ENCODE results near the gene SAMD4A. TPM values are rescaled to one million over a fixed set of nuclear protein-coding genes. Genes with fewer than 3 reads are reported as not detected.

SAMD4A gene
- polyA plus RNA-seq, 3 donors: 3.2 to 8.6 (median 4.2) TPM

DNA sequence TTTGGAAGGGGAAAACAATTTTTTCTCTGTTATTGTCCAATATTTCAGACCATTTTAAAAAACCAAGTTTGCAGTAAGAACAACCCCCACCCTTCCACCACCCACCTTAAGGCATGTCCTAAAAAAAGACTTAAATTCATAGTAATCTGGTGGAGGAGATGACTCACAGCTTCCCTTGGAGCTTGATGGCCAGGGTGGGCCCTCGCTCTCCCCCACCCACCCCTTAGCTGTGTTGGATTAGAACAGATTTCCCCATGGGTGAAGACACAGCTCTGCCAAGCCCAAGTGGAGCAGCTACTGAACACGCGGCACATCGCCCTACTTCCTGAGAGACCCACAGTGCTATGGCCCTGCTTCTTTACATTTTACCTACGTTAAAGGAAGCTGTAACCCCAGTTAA, 195.4 kb downstream of the SAMD4A start:
- TF ChIP-seq, protein P1, sequence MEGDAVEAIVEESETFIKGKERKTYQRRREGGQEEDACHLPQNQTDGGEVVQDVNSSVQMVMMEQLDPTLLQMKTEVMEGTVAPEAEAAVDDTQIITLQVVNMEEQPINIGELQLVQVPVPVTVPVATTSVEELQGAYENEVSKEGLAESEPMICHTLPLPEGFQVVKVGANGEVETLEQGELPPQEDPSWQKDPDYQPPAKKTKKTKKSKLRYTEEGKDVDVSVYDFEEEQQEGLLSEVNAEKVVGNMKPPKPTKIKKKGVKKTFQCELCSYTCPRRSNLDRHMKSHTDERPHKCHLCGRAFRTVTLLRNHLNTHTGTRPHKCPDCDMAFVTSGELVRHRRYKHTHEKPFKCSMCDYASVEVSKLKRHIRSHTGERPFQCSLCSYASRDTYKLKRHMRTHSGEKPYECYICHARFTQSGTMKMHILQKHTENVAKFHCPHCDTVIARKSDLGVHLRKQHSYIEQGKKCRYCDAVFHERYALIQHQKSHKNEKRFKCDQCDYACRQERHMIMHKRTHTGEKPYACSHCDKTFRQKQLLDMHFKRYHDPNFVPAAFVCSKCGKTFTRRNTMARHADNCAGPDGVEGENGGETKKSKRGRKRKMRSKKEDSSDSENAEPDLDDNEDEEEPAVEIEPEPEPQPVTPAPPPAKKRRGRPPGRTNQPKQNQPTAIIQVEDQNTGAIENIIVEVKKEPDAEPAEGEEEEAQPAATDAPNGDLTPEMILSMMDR (IDR thresholded peaks at IDR 0.05): no peak
- DNase-seq: no peak
- H3K36me3 ChIP-seq (replicated peaks in 1 of 2; ENCODE audit: control insufficient read depth in 1 of 2, insufficient read depth in 2 of 2, low read length in 2 of 2): no peaks in the 10 kb centered on the region
- intact Hi-C loops (cut with micrococcal nuclease): no loop called here
- H3K4me1 Mint-ChIP-seq: no peaks in the 10 kb centered on the region
- no peak overlapping the region for H3K9ac ChIP-seq (ENCODE audit: insufficient read depth, low read length, poor library complexity, severe bottlenecking)
- no peak overlapping the region for H3K4me3 Mint-ChIP-seq
- no peaks in the 10 kb centered on the region for H3K9me3 Mint-ChIP-seq
- H4K20me1 ChIP-seq (ENCODE audit: insufficient read depth, low read length): no peaks in the 10 kb centered on the region
- H3K9me3 ChIP-seq (replicated peaks in 1 of 2; ENCODE audit: control insufficient read depth in 1 of 2, insufficient read depth in 1 of 2, low read length in 2 of 2): no peaks in the 10 kb centered on the region
- no peak overlapping the region for H3K4me3 ChIP-seq (replicated peaks in 1 of 3; ENCODE audit: low read depth in 2 of 3, low read length in 3 of 3)
- no peaks in the 10 kb centered on the region for H3K36me3 Mint-ChIP-seq
- no peak overlapping the region for H3K4me2 ChIP-seq (replicated peaks; ENCODE audit: extremely low read depth, low read length, poor library complexity, severe bottlenecking)
- H3K79me2 ChIP-seq (ENCODE audit: insufficient read depth, low read length): no peaks in the 10 kb centered on the region
- no peak overlapping the region for H2AFZ ChIP-seq (ENCODE audit: insufficient read depth, low read depth, low read length, poor library complexity, severe bottlenecking)
- no peak overlapping the region for H3K27ac Mint-ChIP-seq
- peaks cover 4 to 11% (median 10%) of the 10 kb centered on the region in 3 donors for H3K27me3 Mint-ChIP-seq (ENCODE audit: low read depth in 3 of 3)
- H3K27me3 ChIP-seq (ENCODE audit: control insufficient read depth in 2 of 2, insufficient read depth in 2 of 2, low read length in 2 of 2): no peaks in the 10 kb centered on the region
- WGBS (ENCODE audit: insufficient coverage): 100% methylated on average over 4 of the region's 5 CpGs
- H3K4me1 ChIP-seq (ENCODE audit: control insufficient read depth in 1 of 2, insufficient read depth in 2 of 2, low read length in 2 of 2): no peaks in the 10 kb centered on the region
- H3K27ac ChIP-seq (ENCODE audit: low read depth in 1 of 2, low read length in 2 of 2): no peak overlapping the region

DNA sequence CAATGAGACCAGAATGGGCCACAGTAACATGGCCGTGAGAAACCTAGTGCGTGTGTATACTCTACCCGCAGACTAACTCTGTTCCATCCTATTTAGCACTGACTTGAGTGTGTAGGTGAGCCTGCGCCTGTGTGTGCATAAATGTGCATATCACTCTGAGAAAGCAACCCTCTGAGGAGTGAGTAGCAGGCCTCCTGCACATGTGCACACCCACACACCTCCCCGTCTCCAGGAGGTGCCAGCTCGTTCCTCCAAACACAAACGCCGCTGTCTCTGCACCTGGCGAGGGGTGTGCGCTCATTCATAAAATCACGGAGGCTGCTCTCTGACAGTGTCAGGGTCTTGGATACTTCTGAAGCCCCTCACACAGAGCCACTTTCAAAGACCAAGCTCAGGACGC, 196.8 kb downstream of the SAMD4A start:
- Histone ChIP-seq H3K9ac (ENCODE audit: insufficient read depth, low read length, poor library complexity, severe bottlenecking) (no peak overlapping the region), H3K79me2 (ENCODE audit: insufficient read depth, low read length) (no peaks in the 10 kb centered on the region), H3K4me3 (replicated peaks in 1 of 3; ENCODE audit: low read depth in 2 of 3, low read length in 3 of 3) (no peak overlapping the region), H3K36me3 (replicated peaks in 1 of 2; ENCODE audit: control insufficient read depth in 1 of 2, insufficient read depth in 2 of 2, low read length in 2 of 2) (no peaks in the 10 kb centered on the region), H3K27me3 (ENCODE audit: control insufficient read depth in 2 of 2, insufficient read depth in 2 of 2, low read length in 2 of 2) (no peaks in the 10 kb centered on the region), H3K4me1 (ENCODE audit: control insufficient read depth in 1 of 2, insufficient read depth in 2 of 2, low read length in 2 of 2) (no peaks in the 10 kb centered on the region), H2AFZ (ENCODE audit: insufficient read depth, low read depth, low read length, poor library complexity, severe bottlenecking) (no peak overlapping the region), H4K20me1 (ENCODE audit: insufficient read depth, low read length) (no peaks in the 10 kb centered on the region), H3K27ac (ENCODE audit: low read depth in 1 of 2, low read length in 2 of 2) (no peak overlapping the region), H3K9me3 (replicated peaks in 1 of 2; ENCODE audit: control insufficient read depth in 1 of 2, insufficient read depth in 1 of 2, low read length in 2 of 2) (no peaks in the 10 kb centered on the region), H3K4me2 (replicated peaks; ENCODE audit: extremely low read depth, low read length, poor library complexity, severe bottlenecking) (no peak overlapping the region)
- peaks cover 7 to 9% (median 9%) of the 10 kb centered on the region in 3 donors for H3K27me3 Mint-ChIP-seq (ENCODE audit: low read depth in 3 of 3)
- intact Hi-C loops (cut with micrococcal nuclease): no loop called here
- H3K4me3 Mint-ChIP-seq: no peak overlapping the region
- no peaks in the 10 kb centered on the region for H3K4me1 Mint-ChIP-seq
- WGBS (ENCODE audit: insufficient coverage): 99% methylated on average over 9 of the region's 12 CpGs
- TF ChIP-seq, protein P1 (IDR thresholded peaks at IDR 0.05): no peak
- H3K36me3 Mint-ChIP-seq: no peaks in the 10 kb centered on the region
- H3K9me3 Mint-ChIP-seq: no peaks in the 10 kb centered on the region
- no peak for DNase-seq
- no peak overlapping the region for H3K27ac Mint-ChIP-seq
